Measurements from ENCODE around the gene TTC12. TPM values are rescaled to one million over a fixed set of nuclear protein-coding genes. Genes with fewer than 3 reads are reported as not detected.

Gene TTC12
- total RNA-seq, 4 donors from 2014 or later, result 2.2 to 14.7 (median 10.8) TPM

GRCh38 chr11:113385749-113386148 lies 71.4 kb downstream of the TTC12 start:
- intact Hi-C loops (cut with DNase I), result no loop called here
- H3K4me1 ChIP-seq, result peaks cover 0 to 22% (median 8%) of the 10 kb centered on the region in 3 donors
- no peak overlapping the region for H3K4me3 ChIP-seq
- no peak for DNase-seq
- no peaks in the 10 kb centered on the region for H3K36me3 ChIP-seq
- 89 to 94% methylated on average over 3 of the region's 3 CpGs for WGBS, 2 donors
- H3K9me3 ChIP-seq, result no peaks in the 10 kb centered on the region
- H3K27me3 ChIP-seq, result peaks cover 0 to 34% (median 0%) of the 10 kb centered on the region in 4 donors
- TF ChIP-seq CTCF (IDR thresholded peaks at IDR 0.05) (no peak), POLR2A (IDR thresholded peaks at IDR 0.05) (no peak)
- H3K27ac ChIP-seq, result peak overlapping the region in 3 of 4 donors; percentile 55 to 73 (median 59)

- H3K27me3 ChIP-seq, result peaks cover 0 to 34% (median 0%) of the 10 kb centered on the region in 4 donors
- peaks cover 0 to 22% (median 8%) of the 10 kb centered on the region in 3 donors for H3K4me1 ChIP-seq
- H3K4me3 ChIP-seq, result no peak overlapping the region
- no peaks in the 10 kb centered on the region for H3K9me3 ChIP-seq
- 100% methylated on average over 1 of the region's 6 CpGs; no CpG with 5 or more reads in 1 of the 2 donors for WGBS, 2 donors
- no peak for TF ChIP-seq POLR2A (IDR thresholded peaks at IDR 0.05)
- no peak for TF ChIP-seq CTCF (IDR thresholded peaks at IDR 0.05)
- intact Hi-C loops (cut with DNase I), result no loop called here
- DNase-seq, result no peak
- no peaks in the 10 kb centered on the region for H3K36me3 ChIP-seq
- H3K27ac ChIP-seq, result no peak overlapping the region
Measured at GRCh38 chr11:113386866-113387265, 72.5 kb downstream of the TTC12 start.

DNA sequence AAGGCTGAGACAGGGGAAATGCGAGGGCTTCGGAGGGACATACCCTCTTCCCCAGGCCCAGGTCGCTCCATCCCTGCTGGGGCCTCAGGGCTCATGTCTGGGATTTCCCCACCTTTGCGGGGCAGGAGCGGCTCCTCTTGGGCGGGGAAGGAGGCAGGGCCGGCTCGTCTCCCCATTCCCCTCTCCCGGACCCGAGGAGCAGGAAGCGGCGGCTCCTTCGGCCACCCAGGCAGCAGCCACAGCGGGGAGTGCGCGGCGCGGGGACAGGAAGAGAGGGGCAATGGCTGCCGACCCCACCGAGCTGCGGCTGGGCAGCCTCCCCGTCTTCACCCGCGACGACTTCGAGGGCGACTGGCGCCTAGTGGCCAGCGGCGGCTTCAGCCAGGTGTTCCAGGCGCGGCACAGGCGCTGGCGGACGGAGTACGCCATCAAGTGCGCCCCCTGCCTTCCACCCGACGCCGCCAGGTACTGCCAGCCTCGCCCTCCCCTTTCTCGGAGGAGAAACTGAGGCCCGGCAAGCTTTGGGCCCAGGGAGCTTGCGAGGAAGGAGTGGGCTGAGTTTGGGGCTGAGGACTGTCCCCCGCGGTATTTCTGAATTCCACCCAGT lies 73.3 kb downstream of the TTC12 start, which contains the start of gene ANKK1:
Gene ANKK1 (plus strand): TSS at position 175 of the 607 bp plus-strand sequence. CDS start 106 bp downstream, at position 281.
- TF ChIP-seq CTCF (IDR thresholded peaks at IDR 0.05) (peak in 5 of 6 experiments; percentile 43 to 69 (median 46)), POLR2A (IDR thresholded peaks at IDR 0.05) (no peak)
- DNase-seq, result no peak
- H3K9me3 ChIP-seq, result no peaks in the 10 kb centered on the region
- peak within 1 kb of the TSS; percentile 25 to 57 (median 35) for H3K4me3 ChIP-seq
- intact Hi-C loops (cut with DNase I), result no loop called here
- 29 to 40% methylated on average over 1 to 4 of the region's 46 CpGs for WGBS, 2 donors
- H3K27ac ChIP-seq, result peak within 1 kb of the TSS in 1 of 4 donors; percentile 17
- peaks cover 0 to 34% (median 0%) of the 10 kb centered on the region in 4 donors for H3K27me3 ChIP-seq
- peaks cover 0 to 22% (median 8%) of the 10 kb centered on the region in 3 donors for H3K4me1 ChIP-seq
- no peaks in the 10 kb centered on the region for H3K36me3 ChIP-seq

- Histone ChIP-seq H3K27ac (no peak overlapping the region), H3K4me1 (peaks cover 0 to 22% (median 8%) of the 10 kb centered on the region in 3 donors), H3K9me3 (no peaks in the 10 kb centered on the region), H3K36me3 (no peaks in the 10 kb centered on the region), H3K4me3 (no peak overlapping the region), H3K27me3 (peaks cover 0 to 34% (median 0%) of the 10 kb centered on the region in 4 donors)
- intact Hi-C loops (cut with DNase I), result no loop called here
- WGBS, 2 donors, result 35 to 38% methylated on average over 3 of the region's 3 CpGs
- no peak for TF ChIP-seq CTCF (IDR thresholded peaks at IDR 0.05)
- TF ChIP-seq POLR2A (IDR thresholded peaks at IDR 0.05), result no peak
- DNase-seq, result no peak
Measured at GRCh38 chr11:113389272-113389671, 74.9 kb downstream of the TTC12 start.

DNA sequence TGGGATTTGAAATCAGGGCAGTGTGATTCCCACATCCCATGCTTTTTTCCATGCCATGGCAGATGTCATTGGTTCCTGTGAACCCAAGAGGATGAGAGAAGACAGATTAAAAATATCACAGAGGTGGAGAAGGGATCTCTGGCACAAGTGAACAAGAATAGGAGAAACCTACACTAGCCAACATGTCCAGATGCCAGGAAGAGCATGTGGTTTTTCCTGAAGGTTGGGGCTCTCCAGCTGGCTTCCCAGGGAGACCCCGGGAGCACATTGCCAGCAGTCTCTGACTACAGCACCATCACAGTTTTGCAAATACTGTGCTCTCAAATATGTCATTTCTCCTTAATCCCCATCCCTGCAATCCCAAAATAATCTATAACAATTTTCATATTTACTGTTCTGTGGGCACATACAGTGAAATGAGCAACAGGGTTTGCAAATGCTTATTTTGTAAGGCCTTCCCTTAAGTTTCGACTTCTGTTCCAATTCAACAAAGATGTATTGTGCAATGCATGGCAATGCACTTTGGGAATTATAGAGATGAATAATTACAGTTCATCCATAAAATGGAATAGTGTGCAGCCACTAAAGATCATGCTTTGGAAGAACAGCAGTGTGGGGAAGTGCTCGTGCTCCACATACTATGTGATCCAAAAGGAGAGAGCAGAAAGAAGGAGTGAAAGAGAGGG lies 78.0 kb downstream of the TTC12 start:
- no peak overlapping the region for H3K4me3 ChIP-seq
- peaks cover 0 to 25% (median 0%) of the 10 kb centered on the region in 4 donors for H3K27me3 ChIP-seq
- DNase-seq, result no peak
- no peaks in the 10 kb centered on the region for H3K36me3 ChIP-seq
- peaks cover 0 to 10% (median 0%) of the 10 kb centered on the region in 3 donors for H3K4me1 ChIP-seq
- H3K9me3 ChIP-seq, result no peaks in the 10 kb centered on the region
- 52 to 67% methylated on average over 3 of the region's 3 CpGs for WGBS, 2 donors
- no peak overlapping the region for H3K27ac ChIP-seq
- intact Hi-C loops (cut with DNase I), result no loop called here
- no peak for TF ChIP-seq CTCF (IDR thresholded peaks at IDR 0.05)
- no peak for TF ChIP-seq POLR2A (IDR thresholded peaks at IDR 0.05)

All from esophagus squamous epithelium (tissue), 5 donors.